ENCODE measurements around the gene ITGA2B. TPM values are rescaled to one million over a fixed set of nuclear protein-coding genes. Genes with fewer than 3 reads are reported as not detected.

ITGA2B gene
- total and polyA plus RNA-seq, 2 of the 13 experiments (the other 11 are each of a cell fraction or from before 2014, with no cell fraction given): 0.38 to 1.1 TPM

DNA sequence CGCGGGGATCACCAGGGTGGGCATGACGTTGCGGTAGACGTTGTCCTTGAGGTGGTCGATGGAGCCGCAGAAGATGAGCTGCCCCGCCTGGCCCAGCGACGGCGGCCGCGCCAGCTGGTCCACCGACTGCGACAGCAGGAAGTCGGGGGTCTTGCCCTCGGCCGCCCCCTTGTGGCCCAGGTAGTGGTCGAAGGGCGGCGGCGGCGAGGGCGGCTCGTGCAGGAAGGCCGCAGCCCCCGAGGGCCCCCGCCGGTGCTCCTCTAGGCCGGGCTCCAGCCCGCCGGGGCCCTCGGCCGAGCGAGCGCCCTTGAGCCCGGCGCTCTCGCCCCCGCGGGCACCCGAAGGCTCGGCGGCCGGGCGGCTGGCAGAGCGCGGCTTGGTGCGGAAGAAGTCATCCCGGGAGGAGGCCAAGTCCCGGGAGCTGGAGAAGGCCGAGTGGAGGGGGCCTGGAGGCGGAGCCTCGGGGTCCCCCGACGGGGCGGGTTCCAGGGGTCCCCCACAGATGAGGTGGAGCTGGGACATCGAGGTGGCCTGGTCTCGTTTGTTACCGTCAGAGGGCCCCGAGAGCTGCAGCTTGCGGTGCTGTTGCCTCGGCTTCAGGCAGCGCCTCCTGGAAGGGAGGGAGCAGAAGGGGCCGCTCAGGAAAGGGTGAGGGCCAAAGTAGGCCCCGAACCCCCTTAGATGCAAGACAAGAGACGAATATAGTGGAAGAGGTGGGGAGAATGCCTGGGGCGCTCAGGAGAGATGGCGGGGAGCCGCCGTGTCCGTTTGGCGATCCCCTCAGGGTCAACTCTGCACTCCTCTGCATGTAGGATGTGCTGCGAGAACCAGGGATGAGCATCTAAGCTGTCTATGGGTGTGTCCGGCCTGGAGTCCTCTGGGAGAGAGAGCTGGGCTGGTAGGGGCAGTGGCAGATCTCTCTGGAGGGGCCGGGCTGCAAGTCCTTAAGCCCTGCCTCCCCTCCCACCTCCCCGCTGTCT, 34.6 kb downstream of the ITGA2B start (continued):
- TF ChIP-seq ATF7-NPFF (CRISPR knock-in tag; IDR thresholded peaks at IDR 0.05; ENCODE audit: low read depth): no peak
- TF ChIP-seq SALL1 (CRISPR knock-in tag; IDR thresholded peaks at IDR 0.05): peak; percentile 55
- TF ChIP-seq, protein P1, sequence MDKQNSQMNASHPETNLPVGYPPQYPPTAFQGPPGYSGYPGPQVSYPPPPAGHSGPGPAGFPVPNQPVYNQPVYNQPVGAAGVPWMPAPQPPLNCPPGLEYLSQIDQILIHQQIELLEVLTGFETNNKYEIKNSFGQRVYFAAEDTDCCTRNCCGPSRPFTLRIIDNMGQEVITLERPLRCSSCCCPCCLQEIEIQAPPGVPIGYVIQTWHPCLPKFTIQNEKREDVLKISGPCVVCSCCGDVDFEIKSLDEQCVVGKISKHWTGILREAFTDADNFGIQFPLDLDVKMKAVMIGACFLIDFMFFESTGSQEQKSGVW (CRISPR knock-in tag; IDR thresholded peaks at IDR 0.05; ENCODE audit: borderline replicate concordance): no peak
- TF ChIP-seq MAFF (IDR thresholded peaks at IDR 0.05; ENCODE audit: low read depth, low read length): no peak
- no peak for TF ChIP-seq SIX1 (CRISPR knock-in tag; IDR thresholded peaks at IDR 0.05; ENCODE audit: borderline replicate concordance)
- no peak for TF ChIP-seq ZNF501 (CRISPR knock-in tag; IDR thresholded peaks at IDR 0.05)
- no peak for TF ChIP-seq RFXAP (CRISPR knock-in tag; IDR thresholded peaks at IDR 0.05; ENCODE audit: borderline replicate concordance)
- TF ChIP-seq MAFG (CRISPR knock-in tag; IDR thresholded peaks at IDR 0.05): no peak
- no peak for TF ChIP-seq RBAK (CRISPR knock-in tag; IDR thresholded peaks at IDR 0.05)
- TF ChIP-seq ZNF616 (CRISPR knock-in tag; IDR thresholded peaks at IDR 0.05; ENCODE audit: low read depth): no peak
- TF ChIP-seq ZNF773 (CRISPR knock-in tag; IDR thresholded peaks at IDR 0.05; ENCODE audit: borderline replicate concordance): no peak
- TF ChIP-seq ZNF879 (CRISPR knock-in tag; IDR thresholded peaks at IDR 0.05): no peak
- TF ChIP-seq ZFP36 (IDR thresholded peaks at IDR 0.05; ENCODE audit: borderline replicate concordance, low read depth, low read length, partially characterized antibody): no peak
- TF ChIP-seq, protein P2, sequence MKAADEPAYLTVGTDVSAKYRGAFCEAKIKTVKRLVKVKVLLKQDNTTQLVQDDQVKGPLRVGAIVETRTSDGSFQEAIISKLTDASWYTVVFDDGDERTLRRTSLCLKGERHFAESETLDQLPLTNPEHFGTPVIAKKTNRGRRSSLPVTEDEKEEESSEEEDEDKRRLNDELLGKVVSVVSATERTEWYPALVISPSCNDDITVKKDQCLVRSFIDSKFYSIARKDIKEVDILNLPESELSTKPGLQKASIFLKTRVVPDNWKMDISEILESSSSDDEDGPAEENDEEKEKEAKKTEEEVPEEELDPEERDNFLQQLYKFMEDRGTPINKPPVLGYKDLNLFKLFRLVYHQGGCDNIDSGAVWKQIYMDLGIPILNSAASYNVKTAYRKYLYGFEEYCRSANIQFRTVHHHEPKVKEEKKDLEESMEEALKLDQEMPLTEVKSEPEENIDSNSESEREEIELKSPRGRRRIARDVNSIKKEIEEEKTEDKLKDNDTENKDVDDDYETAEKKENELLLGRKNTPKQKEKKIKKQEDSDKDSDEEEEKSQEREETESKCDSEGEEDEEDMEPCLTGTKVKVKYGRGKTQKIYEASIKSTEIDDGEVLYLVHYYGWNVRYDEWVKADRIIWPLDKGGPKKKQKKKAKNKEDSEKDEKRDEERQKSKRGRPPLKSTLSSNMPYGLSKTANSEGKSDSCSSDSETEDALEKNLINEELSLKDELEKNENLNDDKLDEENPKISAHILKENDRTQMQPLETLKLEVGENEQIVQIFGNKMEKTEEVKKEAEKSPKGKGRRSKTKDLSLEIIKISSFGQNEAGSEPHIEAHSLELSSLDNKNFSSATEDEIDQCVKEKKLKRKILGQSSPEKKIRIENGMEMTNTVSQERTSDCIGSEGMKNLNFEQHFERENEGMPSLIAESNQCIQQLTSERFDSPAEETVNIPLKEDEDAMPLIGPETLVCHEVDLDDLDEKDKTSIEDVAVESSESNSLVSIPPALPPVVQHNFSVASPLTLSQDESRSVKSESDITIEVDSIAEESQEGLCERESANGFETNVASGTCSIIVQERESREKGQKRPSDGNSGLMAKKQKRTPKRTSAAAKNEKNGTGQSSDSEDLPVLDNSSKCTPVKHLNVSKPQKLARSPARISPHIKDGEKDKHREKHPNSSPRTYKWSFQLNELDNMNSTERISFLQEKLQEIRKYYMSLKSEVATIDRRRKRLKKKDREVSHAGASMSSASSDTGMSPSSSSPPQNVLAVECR (CRISPR knock-in tag; IDR thresholded peaks at IDR 0.05; ENCODE audit: borderline replicate concordance): peak; percentile 38; the same call in 1 of the 2 replicates
- 0 out of 2 replicates have a peak, but pooled peaks have one; percentile 25 for TF ChIP-seq ZNF547 (CRISPR knock-in tag; IDR thresholded peaks at IDR 0.05)
- peak; percentile 87 for TF ChIP-seq ZNF263 (CRISPR knock-in tag; IDR thresholded peaks at IDR 0.05)
- TF ChIP-seq FOXK1 (CRISPR knock-in tag; IDR thresholded peaks at IDR 0.05; ENCODE audit: borderline replicate concordance, low read depth): no peak
- peak; percentile 68 for TF ChIP-seq ZNF788 (CRISPR knock-in tag; IDR thresholded peaks at IDR 0.05; ENCODE audit: borderline replicate concordance)
- no peak for TF ChIP-seq NR2F2 (IDR thresholded peaks at IDR 0.05; ENCODE audit: borderline replicate concordance, low read depth)
- TF ChIP-seq MZF1 (CRISPR knock-in tag; IDR thresholded peaks at IDR 0.05; ENCODE audit: borderline replicate concordance): no peak
- no peak for TF ChIP-seq MIXL1 (CRISPR knock-in tag; IDR thresholded peaks at IDR 0.05)
- TF ChIP-seq MTA3 (CRISPR knock-in tag; IDR thresholded peaks at IDR 0.05): no peak
- TF ChIP-seq, protein P3, sequence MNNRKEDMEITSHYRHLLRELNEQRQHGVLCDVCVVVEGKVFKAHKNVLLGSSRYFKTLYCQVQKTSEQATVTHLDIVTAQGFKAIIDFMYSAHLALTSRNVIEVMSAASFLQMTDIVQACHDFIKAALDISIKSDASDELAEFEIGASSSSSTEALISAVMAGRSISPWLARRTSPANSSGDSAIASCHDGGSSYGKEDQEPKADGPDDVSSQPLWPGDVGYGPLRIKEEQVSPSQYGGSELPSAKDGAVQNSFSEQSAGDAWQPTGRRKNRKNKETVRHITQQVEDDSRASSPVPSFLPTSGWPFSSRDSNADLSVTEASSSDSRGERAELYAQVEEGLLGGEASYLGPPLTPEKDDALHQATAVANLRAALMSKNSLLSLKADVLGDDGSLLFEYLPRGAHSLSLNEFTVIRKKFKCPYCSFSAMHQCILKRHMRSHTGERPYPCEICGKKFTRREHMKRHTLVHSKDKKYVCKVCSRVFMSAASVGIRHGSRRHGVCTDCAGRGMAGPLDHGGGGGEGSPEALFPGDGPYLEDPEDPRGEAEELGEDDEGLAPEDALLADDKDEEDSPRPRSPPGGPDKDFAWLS (CRISPR knock-in tag; IDR thresholded peaks at IDR 0.05; ENCODE audit: borderline replicate concordance): no peak
- no peak for TF ChIP-seq TRIM24 (CRISPR knock-in tag; IDR thresholded peaks at IDR 0.05)
